Spleen (tissue), 11 donors: ENCODE measurements around the gene SCLT1. TPM values are rescaled to one million over a fixed set of nuclear protein-coding genes. Genes with fewer than 3 reads are reported as not detected.

Experiments used
- DNase-seq: peaks from one replicate; pipeline ENCODE4 v3.0.0-alpha.2; 2020
- H3K27ac ChIP-seq, 8 donors: fragments of 200-600 bp; sonication (generic) in 7 of 8; 1 replicate in 4 of 8; 2 replicates in 4 of 8; pipeline versions ENCODE4 v1.5.0 to v1.8.0; 2016 to 2021; ENCODE audit warnings: inconsistent platforms in 4 of 8, mild to moderate bottlenecking in 4 of 8, moderate library complexity in 1 of 8
- H3K27me3 ChIP-seq, 7 donors: fragments of 200-600 bp; sonication (generic) in 6 of 7; replicated peaks in 1 of 7; 1 replicate in 4 of 7; 2 replicates in 3 of 7; pipeline versions ENCODE4 v1.5.0 to v1.8.0; 2016 to 2021; ENCODE audit warnings: inconsistent platforms in 3 of 7, mild to moderate bottlenecking in 1 of 7
- H3K36me3 ChIP-seq, 6 donors: fragments of 200-600 bp; sonication (generic) in 5 of 6; 1 replicate in 4 of 6; 2 replicates in 2 of 6; pipeline versions ENCODE4 v1.5.0 to v1.8.0; 2016 to 2021; ENCODE audit warnings: inconsistent platforms in 2 of 6
- H3K4me1 ChIP-seq, 6 donors: fragments of 200-600 bp; sonication (generic) in 5 of 6; 1 replicate in 3 of 6; 2 replicates in 3 of 6; pipeline versions ENCODE4 v1.5.0 to v1.8.0; 2016 to 2021; ENCODE audit warnings: inconsistent platforms in 3 of 6
- H3K4me3 ChIP-seq, 8 donors: fragments of 200-600 bp; sonication (generic) in 7 of 8; 1 replicate in 4 of 8; 2 replicates in 4 of 8; pipeline versions ENCODE4 v1.5.0 to v1.8.0; 2016 to 2021; ENCODE audit warnings: inconsistent platforms in 4 of 8, mild to moderate bottlenecking in 4 of 8, moderate library complexity in 2 of 8
- H3K9me3 ChIP-seq, 8 donors: fragments of 200-600 bp; sonication (generic) in 7 of 8; 1 replicate in 4 of 8; 2 replicates in 4 of 8; pipeline versions ENCODE4 v1.5.0 to v1.8.0; 2016 to 2021; ENCODE audit warnings: inconsistent platforms in 4 of 8
- POLR2A ChIP-seq, 3 donors: fragments of 450-650 bp; IDR thresholded peaks; one replicate each; pipeline ENCODE4 v1.5.1; 2017; ENCODE audit warnings: antibody characterized with exemption in 3 of 3, mild to moderate bottlenecking in 1 of 3
- POLR2AphosphoS5 ChIP-seq, 3 donors: sonication (generic); formaldehyde crosslinking; IDR thresholded peaks; one replicate each; pipeline ENCODE4 v1.5.1; 2017; ENCODE audit warnings: antibody characterized with exemption in 3 of 3
- WGBS, 5 donors: extraction: QIAGEN DNeasy Blood & Tissue Kit in 3 of 5; methylation state at CpG; one replicate each; pipeline versions ENCODE4 v1.1.5 to v1.1.7; 2013 to 2018; 5-methylcytosine and 5-hydroxymethylcytosine counted together
- intact Hi-C: fragments of 100-400 bp; cut with DNase I; formaldehyde crosslinking; loops from one replicate; pipeline ENCODE4 v1.15.0; 2023; ENCODE audit warnings: low total_unique reads
- polyA plus RNA-seq, 3 donors: library from polyadenylated mRNA; stranded (reverse); fragments of 200-250 nt; gene quantifications; one replicate each; pipeline ENCODE4 v1.2.1, GENCODE V29; 2013
- total RNA-seq, 7 donors: library from RNA; depleted of rRNA in 3 of 7; stranded (reverse); fragments of >200 nt in 3 of 7; fragmentation: NEBNext Ultra II Directional in 4 of 7; extraction: Animal tissue kit (Norgen Biotek cat#: 25700) in 4 of 7; gene quantifications; one replicate each; pipeline versions ENCODE4 v1.1.0 to v1.2.1, GENCODE V29; 2016 to 2021
- TF ChIP-seq, protein P1 (sequence below), 11 experiments: fragments of 200-600 bp in 7 of 11; fragments of 450-650 bp in 4 of 11; sonication (generic) in 4 of 11; IDR thresholded peaks in 8 of 11; conservative IDR thresholded peaks in 3 of 11; 1 replicate in 7 of 11; 2 replicates in 4 of 11; pipeline versions ENCODE4 v1.4.0 to v1.8.0; 2016 to 2021; ENCODE audit warnings: antibody characterized with exemption in 11 of 11, inconsistent platforms in 4 of 11, mild to moderate bottlenecking in 1 of 11
- donor health status: healthy with polysubstance abuse.
- donor health status: DM: no; HTN: no; CAD: no; lungs with moderate emphysema.
- donor health status: DM: no; HTN: no; CAD: no.
- donor health status: Bipolar disorder and iron deficiency.
- donor health status: healthy.
- donor health status: DM: no; HTN: no; CAD: no.
- donor health status: DM: yes; HTN: yes; CAD: no.

The SCLT1 gene
- total and polyA plus RNA-seq, 10 donors, result 6.7 to 43.7 (median 30.3) TPM

DNA sequence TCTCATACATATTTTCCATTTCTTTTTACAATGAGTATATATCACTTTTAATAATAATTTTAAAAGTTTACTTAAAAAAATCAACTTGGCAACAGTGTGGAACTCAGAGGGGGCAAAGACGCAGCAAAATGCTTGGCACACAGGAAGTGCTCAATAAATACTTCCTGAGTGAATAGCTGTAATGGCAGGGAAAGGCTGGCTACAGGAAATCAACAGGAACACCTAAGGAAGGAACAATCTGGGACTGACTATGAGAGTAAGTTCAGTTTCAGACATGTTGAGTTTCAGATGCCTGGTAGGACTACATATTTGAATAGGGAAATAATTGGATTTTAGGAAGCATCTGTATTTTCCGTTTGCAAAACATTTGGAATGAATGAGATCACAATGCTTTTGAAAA lies 137.6 kb downstream of the SCLT1 start:
- intact Hi-C loops, result no loop called here
- H3K4me3 ChIP-seq, result no peak overlapping the region
- WGBS, 5 donors, result 53 to 67% (median 58%) methylated on average over 2 of the region's 2 CpGs
- H3K27me3 ChIP-seq, result no peaks in the 10 kb centered on the region
- no peak for DNase-seq
- H3K36me3 ChIP-seq, result peaks cover 0 to 40% (median 4%) of the 10 kb centered on the region in 6 donors
- H3K9me3 ChIP-seq, result no peaks in the 10 kb centered on the region
- TF ChIP-seq POLR2A (IDR thresholded peaks at IDR 0.05), result no peak
- no peak for TF ChIP-seq POLR2AphosphoS5 (IDR thresholded peaks at IDR 0.05)
- TF ChIP-seq, protein P1, sequence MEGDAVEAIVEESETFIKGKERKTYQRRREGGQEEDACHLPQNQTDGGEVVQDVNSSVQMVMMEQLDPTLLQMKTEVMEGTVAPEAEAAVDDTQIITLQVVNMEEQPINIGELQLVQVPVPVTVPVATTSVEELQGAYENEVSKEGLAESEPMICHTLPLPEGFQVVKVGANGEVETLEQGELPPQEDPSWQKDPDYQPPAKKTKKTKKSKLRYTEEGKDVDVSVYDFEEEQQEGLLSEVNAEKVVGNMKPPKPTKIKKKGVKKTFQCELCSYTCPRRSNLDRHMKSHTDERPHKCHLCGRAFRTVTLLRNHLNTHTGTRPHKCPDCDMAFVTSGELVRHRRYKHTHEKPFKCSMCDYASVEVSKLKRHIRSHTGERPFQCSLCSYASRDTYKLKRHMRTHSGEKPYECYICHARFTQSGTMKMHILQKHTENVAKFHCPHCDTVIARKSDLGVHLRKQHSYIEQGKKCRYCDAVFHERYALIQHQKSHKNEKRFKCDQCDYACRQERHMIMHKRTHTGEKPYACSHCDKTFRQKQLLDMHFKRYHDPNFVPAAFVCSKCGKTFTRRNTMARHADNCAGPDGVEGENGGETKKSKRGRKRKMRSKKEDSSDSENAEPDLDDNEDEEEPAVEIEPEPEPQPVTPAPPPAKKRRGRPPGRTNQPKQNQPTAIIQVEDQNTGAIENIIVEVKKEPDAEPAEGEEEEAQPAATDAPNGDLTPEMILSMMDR (IDR thresholded peaks at IDR 0.05 in 8 of 11, conservative IDR thresholded peaks at IDR 0.05 in 3 of 11), result no peak
- no peak overlapping the region for H3K27ac ChIP-seq
- H3K4me1 ChIP-seq, result peaks cover 0 to 22% (median 6%) of the 10 kb centered on the region in 6 donors

DNA sequence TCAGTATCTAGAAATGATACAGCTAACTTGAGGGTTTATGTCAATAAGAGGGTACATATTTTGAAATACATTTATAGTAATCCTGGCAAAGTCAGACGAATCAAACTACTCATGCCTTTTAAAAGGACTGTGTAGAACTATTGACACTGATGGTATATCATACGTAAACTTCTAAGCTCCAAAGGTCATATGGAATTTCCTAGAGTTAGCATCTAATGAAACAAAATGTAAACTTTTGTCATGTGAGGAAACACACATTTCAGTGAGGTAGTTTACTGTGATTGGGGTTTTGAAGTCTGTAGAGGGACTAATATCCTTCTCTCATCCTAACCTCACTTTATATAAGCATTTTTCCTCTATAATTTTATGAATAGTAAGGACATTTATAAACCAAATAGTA lies 138.4 kb downstream of the SCLT1 start:
- DNase-seq, result no peak
- peaks cover 0 to 48% (median 6%) of the 10 kb centered on the region in 6 donors for H3K36me3 ChIP-seq
- H3K27me3 ChIP-seq, result no peaks in the 10 kb centered on the region
- H3K27ac ChIP-seq, result no peak overlapping the region
- WGBS, 5 donors, result 93 to 99% (median 96%) methylated on average over 2 of the region's 2 CpGs
- no peak overlapping the region for H3K4me3 ChIP-seq
- H3K4me1 ChIP-seq, result peaks cover 0 to 22% (median 6%) of the 10 kb centered on the region in 6 donors
- intact Hi-C loops, result no loop called here
- H3K9me3 ChIP-seq, result peaks cover 0 to 3% (median 0%) of the 10 kb centered on the region in 8 donors
- no peak for TF ChIP-seq POLR2AphosphoS5 (IDR thresholded peaks at IDR 0.05)
- TF ChIP-seq, protein P1 (IDR thresholded peaks at IDR 0.05 in 8 of 11, conservative IDR thresholded peaks at IDR 0.05 in 3 of 11), result no peak

DNA sequence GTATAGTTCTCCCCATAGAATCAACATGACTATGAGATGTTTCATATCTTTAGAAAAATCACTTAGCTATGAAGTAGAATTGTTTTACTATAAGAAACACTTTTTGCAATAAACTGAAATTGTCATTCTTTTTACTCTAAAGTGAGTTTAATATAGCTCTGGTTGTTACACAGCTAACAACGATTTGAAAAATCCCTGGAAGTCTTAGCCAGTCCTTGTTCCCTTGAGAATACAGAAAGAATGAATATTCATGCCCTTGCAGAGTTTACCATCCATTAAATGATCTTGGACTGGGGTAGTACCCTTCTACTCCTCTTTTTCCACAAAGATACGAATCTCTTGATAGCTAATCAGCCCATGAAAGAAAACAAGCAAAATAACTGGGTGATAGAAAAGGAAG lies 142.0 kb downstream of the SCLT1 start:
- no peaks in the 10 kb centered on the region for H3K27me3 ChIP-seq
- 90 to 92% (median 91%) methylated on average over 2 of the region's 2 CpGs for WGBS, 5 donors
- H3K4me3 ChIP-seq, result no peak overlapping the region
- H3K27ac ChIP-seq, result no peak overlapping the region
- intact Hi-C loops, result no loop called here
- no peak for DNase-seq
- H3K9me3 ChIP-seq, result peaks cover 0 to 7% (median 0%) of the 10 kb centered on the region in 8 donors
- no peak for TF ChIP-seq POLR2A (IDR thresholded peaks at IDR 0.05)
- TF ChIP-seq, protein P1 (IDR thresholded peaks at IDR 0.05 in 8 of 11, conservative IDR thresholded peaks at IDR 0.05 in 3 of 11), result no peak
- TF ChIP-seq POLR2AphosphoS5 (IDR thresholded peaks at IDR 0.05), result no peak
- no peaks in the 10 kb centered on the region for H3K4me1 ChIP-seq
- peaks cover 0 to 55% (median 7%) of the 10 kb centered on the region in 6 donors for H3K36me3 ChIP-seq

DNA sequence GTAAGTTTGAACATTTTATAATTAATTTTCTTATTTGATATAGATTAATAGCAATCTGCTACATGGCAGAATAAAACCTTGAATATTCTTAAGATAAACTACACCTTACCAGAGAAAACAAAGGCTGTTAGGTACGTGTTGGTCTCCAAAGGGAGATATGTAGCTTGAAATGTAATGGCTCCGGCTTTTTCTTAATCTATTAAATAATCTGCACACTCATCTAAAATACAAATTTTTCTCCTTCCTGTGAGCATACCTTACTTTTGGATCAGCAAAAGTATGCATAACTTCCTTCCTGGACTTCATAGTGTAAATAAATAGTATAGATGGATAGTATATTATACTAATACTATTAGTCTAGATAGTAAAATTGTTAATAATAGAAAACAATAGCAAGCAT lies 142.5 kb downstream of the SCLT1 start:
- peaks cover 0 to 60% (median 9%) of the 10 kb centered on the region in 6 donors for H3K36me3 ChIP-seq
- no peak overlapping the region for H3K27ac ChIP-seq
- peaks cover 0 to 7% (median 0%) of the 10 kb centered on the region in 8 donors for H3K9me3 ChIP-seq
- DNase-seq, result no peak
- H3K27me3 ChIP-seq, result no peaks in the 10 kb centered on the region
- 92 to 100% (median 94%) methylated on average over 2 of the region's 2 CpGs for WGBS, 5 donors
- intact Hi-C loops, result no loop called here
- no peak for TF ChIP-seq POLR2AphosphoS5 (IDR thresholded peaks at IDR 0.05)
- TF ChIP-seq POLR2A (IDR thresholded peaks at IDR 0.05), result no peak
- TF ChIP-seq, protein P1 (IDR thresholded peaks at IDR 0.05 in 8 of 11, conservative IDR thresholded peaks at IDR 0.05 in 3 of 11), result no peak
- no peak overlapping the region for H3K4me3 ChIP-seq
- no peaks in the 10 kb centered on the region for H3K4me1 ChIP-seq
